NCI-H1930 (cell line): ENCODE results near the gene NUPR2.
"Not testable (repeated sequence)": the region's sequence is repeated elsewhere in the genome, so short reads cannot be mapped to it uniquely, and the experiment has no call there.

ENCODE experiments used
- DNase-seq, 2 experiments: peaks; one replicate each; lab custom pipeline; 2025; lab: John Stamatoyannopoulos, UW

The NUPR2 gene

DNA sequence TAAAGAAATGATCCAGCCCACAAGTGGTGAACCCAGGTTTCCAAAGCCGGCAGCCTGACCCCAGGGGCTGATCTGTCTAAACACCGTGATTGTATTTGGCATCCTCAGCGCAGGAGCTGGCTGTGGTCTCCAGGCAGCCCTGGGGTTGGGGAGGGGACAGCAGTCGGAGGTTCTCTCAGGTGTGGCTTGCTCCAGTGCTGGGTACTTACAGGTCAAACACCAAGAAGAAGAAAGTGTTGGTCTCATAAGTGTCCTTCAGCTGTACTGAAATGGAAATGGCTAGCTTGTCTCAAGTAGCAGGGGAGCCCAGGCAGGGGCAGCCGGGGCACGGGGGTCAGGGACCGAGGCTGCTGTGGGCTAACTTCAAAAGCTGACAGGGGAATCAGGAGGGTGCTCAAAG lies 29.5 kb downstream of the NUPR2 start:
- no peak for DNase-seq

DNA sequence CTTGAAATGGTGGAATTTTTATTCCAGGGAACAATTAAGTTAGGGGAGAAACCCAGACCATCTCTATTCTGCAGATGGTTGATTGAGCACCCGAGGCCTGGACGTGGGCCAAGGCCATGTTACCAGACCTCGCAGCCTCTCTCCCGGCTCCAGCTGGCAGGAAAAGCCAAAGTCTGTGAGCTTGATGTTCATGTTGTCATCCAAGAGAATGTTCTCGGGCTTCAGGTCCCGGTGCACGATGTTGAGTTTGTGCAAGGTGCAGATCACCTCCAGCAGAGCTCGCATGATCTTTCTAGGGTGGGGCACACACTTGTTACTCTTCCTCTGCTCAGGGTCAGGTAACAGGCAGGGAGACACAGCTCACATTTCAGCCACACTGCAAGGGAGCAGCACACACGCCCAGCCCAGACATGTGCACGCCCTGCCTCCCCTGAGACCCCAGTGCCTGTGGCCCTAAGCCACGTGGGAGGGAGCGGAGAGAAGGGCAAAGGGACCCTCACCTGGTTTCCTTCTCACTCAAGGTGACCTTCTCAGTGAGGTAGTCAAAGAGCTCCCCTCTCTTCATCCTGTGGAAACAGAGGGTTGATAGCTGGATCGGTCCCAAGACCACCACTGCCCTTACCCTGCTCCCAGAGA lies 32.9 kb downstream of the NUPR2 start:
- DNase-seq: no peak

DNA sequence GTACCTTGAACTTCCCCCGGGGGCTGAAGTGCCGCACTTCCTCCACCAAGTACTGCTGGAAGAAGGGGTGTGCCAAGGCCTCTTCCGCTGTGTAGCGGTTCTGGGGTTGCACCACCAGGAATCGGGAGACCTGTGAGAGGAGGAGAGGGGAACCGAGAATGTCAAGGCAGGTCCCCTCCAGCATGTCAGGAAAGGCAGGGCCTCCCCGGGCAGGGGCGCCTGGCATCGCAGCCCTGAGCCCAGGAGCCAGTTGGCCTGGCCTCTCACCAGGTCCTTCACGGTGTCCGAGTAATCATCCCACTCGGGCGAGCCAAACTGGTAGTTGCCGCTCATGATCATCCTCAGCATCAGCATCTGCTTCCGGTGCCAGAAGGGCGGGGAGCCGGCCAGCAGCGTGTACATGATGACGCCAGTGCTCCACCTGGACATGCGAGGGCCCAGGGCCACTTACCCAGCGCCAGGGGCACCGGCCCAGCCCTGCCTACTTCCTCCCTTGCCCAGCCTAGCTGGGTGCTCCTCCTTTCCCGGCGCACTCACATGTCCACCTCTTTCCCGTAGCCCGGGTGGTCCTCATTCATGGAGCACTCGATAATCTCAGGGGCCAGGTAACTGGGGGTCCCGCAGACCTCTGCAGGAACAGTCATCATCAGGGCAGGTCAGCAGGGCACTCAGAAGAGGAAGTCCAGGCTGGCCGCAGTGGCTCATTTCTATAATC lies 34.4 kb downstream of the NUPR2 start:
- no peak for DNase-seq

DNA sequence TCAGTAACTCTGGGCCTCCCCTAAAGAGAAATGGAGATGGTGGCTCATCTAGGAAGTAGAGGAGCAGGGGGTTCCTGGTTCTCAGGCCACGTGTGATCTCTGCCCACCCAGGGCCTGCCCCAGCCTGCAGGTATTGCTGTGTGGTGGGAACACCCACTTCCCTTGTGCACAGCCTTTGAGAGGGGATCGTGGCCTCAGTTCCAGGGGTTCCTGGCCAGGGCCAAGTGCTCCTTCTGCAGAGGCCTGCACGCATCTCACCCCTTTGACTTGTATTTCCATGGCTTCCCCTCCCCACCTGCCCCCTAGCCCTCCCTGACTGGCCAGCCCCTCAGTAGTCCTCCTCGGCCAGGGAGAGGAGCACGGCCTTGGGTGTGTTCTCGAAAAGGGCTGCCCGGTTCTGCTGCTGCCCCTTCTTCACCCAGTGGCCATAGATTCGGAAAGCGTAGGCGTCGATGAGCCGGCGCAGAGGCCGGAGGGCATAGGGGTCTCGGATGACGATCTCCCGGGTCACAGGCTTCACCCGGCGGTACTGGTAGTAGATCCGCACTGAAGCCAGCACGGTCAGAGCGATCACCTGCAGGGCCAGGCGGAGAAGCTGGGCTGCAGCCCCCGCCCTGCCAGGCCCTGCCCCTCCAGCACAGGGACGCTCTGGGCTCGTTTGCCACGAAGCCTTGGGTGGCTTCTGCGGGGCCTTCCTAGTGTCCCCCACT lies 35.3 kb downstream of the NUPR2 start:
- not testable (repeated sequence) for DNase-seq

DNA sequence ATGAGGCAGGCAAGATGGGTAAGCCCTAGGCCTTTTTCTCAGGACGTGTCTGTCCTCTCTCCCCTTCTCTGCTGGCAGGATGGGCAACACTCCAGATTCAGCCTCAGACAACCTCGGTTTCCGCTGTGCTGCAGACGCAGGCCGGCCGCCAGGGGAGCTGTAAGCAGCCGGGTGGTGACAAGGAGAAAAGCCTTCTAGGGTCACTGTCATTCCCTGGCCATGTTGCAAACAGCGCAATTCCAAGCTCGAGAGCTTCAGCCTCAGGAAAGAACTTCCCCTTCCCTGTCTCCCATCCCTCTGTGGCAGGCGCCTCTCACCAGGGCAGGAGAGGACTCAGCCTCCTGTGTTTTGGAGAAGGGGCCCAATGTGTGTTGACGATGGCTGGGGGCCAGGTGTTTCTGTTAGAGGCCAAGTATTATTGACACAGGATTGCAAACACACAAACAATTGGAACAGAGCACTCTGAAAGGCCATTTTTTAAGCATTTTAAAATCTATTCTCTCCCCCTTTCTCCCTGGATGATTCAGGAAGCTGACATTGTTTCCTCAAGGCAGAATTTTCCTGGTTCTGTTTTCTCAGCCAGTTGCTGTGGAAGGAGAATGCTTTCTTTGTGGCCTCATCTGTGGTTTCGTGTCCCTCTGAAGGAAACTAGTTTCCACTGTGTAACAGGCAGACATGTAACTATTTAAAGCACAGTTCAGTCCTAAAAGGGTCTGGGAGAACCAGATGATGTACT lies 36.6 kb downstream of the NUPR2 start:
- no peak for DNase-seq

DNA sequence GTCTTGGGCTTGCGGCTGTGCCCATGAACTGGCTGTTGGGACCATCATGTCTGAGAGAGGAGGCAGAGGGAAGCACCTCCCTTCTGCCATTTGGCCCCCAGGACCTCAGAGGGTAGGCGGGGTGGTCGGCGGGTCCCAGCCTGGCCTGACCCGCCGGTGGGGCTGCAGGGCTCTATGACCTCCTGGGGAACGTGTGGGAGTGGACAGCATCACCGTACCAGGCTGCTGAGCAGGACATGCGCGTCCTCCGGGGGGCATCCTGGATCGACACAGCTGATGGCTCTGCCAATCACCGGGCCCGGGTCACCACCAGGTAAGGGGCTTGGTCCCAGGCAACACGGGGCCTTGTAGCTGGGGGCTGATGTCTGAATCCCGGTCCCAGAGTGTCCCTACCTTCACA lies 38.0 kb downstream of the NUPR2 start:
- DNase-seq: no peak

DNA sequence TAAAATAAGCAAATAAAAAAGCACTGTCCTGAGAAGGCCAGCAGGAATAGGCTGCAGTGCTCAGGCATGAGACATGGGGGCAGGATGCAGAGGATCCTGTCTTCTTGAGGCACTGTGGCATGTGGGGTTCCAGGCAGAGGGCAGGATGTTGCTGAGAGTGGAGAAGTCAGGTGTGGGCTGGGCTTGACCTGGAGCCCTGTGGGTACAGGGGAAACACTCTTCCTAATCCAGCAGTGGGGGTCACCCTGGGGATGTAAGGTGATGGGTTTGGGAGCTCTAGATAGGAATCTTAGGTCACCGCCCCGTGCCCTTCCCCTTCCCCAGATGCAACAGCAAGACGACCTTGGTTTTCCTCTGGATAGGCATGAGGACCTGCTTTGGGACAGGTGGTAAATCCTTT lies 38.5 kb downstream of the NUPR2 start:
- DNase-seq: no peak

DNA sequence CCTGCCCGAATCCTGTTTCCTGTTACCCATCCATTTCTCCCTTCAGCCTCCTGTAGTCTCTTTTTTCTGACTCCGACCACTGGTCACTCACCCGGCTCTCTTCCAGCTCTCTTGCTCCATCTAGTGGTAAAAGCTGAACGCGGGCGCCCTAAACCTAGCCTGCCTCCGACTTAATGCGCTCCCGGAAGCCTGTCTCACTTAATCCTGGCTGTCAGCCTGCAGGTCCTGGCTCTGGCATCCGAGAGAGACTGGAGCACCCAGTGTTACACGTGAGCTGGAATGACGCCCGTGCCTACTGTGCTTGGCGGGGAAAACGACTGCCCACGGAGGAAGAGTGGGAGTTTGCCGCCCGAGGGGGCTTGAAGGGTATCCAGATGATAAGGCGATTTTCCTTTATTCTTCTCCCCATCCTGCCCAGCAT lies 41.8 kb downstream of the NUPR2 start:
- DNase-seq: peak; percentile 49 to 64

DNA sequence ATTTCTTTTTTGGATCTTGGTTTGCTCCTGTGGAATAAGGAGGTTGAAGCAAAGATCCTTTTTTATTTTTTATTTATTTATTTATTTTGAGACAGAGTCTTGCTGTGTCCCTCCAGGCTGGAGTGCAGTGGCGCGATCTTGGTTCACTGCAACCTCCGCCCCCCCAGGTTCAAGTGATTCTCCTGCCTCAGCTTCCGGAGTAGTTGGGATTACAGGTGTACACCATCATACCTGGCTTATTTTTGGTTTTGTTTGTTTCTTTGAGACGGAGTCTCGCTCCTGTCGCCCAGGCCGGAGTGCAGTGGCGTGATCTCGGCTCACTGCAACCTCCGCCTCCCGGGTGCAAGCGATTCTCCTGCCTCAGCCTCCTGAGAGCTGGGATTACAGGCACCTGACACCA lies 49.8 kb downstream of the NUPR2 start:
- not testable (repeated sequence) for DNase-seq
